Measurements from ENCODE around the gene YJEFN3.
A peak's percentile ranks its signal among the peaks of the same experiment; 100 is the strongest.

Gene YJEFN3

DNA sequence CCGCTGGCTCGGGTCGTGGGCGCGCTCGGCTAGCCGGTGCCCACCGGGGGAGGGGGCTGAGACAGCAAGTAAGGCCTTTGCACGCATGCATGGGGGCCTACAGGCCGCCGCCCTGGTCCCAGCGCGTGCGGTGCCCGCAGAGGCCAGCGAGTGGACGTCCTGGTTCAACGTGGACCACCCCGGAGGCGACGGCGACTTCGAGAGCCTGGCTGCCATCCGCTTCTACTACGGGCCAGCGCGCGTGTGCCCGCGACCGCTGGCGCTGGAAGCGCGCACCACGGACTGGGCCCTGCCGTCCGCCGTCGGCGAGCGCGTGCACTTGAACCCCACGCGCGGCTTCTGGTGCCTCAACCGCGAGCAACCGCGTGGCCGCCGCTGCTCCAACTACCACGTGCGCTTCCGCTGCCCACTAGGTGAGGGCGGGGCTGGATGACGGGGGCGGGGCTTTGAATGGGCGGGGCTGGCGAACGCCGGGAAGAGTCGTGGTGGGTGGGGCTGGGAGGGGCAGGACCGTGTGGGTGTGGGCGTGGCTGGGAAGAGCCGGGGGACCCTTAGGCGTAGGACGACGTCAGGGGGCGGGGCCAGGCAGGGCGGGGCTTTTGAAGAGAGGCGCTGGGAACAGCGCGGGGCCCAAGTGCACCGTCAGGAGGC, 11.5 kb downstream of the YJEFN3 start:
- no peak for DNase-seq

- DNase-seq: peak; percentile 7
Observed at GRCh38 chr19:19540715-19541515, 12.2 kb downstream of the YJEFN3 start.

DNA sequence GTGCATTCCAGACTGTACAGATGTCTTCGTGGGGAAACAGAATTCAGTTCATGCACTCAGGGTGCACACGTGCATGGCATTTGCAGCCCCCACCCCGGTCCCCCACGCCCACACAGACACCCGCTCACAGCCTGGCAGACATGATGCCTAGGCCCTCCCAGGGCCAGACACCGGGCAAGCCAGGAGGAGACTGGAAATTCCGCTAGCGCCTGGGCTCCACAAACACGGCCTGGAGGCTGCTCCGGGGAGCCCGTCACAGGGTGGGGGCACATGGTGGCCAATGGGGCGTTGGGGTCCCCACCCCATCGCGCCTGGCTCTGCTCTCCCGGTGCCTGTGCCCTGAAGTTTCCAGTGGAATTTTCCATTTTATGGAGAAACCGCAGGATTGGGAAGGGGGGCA, 12.9 kb downstream of the YJEFN3 start:
- DNase-seq: no peak

DNA sequence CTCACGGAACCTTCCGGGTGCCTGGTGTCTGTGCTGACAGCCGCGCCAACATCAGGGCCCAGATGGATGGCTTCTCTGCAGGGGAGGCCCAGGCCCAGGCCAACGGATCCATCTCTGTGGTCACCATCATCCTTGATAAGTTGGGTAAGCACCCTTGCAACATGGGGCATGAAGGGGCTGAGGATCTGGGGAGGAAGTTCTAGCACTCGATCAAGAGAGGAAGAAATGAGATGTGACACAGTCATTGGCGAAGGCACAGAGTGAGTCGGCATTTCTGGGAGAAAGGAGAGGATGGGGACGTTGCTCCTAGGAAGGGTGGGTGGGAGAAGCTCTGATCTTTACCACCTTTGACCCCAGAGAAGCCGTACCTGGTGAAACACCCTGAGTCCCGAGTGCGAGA, 13.8 kb downstream of the YJEFN3 start:
- no peak for DNase-seq

DNA sequence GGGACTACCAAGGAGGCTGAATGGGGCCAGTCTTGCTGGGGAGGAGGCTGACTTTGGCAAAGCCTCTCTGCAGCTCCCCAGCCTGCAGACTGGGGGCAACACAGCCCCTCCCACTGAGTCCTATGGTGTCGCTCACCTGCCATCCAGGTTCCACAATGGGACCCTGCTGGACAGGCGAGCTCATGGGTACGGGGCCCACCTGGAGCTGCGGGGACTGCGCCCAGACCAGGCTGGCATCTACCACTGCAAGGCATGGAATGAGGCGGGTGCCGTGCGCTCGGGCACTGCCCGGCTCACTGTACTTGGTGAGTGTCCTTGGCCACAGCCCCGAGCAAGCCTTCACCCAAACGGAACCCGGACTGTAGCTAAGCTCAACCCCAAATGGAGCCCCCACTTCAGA, 14.4 kb downstream of the YJEFN3 start:
- no peak for DNase-seq

GRCh38 chr19:19543640-19544039, 14.9 kb downstream of the YJEFN3 start:
- no peak for DNase-seq

DNA sequence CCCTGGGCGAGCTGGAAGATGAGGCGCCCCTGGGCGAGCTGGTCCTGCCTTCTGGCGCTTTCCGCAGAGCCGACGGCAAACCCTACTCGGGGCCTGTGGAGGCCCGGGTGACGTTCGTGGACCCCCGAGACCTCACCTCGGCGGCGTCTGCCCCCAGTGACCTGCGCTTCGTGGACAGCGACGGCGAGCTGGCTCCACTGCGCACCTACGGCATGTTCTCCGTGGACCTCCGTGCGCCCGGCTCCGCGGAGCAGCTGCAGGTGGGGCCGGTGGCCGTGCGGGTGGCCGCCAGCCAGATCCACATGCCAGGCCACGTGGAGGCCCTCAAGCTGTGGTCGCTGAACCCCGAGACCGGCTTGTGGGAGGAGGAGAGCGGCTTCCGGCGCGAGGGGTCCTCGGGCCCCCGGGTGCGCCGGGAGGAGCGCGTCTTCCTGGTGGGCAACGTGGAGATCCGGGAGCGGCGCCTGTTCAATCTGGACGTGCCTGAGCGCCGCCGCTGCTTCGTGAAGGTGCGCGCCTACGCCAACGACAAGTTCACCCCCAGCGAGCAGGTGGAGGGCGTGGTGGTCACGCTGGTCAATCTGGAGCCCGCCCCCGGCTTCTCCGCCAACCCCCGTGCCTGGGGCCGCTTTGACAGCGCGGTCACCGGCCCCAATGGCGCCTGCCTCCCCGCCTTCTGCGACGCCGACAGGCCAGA, 15.7 kb downstream of the YJEFN3 start:
- DNase-seq: no peak

- DNase-seq: no peak
Observed at GRCh38 chr19:19544954-19545591, 16.4 kb downstream of the YJEFN3 start.

DNA sequence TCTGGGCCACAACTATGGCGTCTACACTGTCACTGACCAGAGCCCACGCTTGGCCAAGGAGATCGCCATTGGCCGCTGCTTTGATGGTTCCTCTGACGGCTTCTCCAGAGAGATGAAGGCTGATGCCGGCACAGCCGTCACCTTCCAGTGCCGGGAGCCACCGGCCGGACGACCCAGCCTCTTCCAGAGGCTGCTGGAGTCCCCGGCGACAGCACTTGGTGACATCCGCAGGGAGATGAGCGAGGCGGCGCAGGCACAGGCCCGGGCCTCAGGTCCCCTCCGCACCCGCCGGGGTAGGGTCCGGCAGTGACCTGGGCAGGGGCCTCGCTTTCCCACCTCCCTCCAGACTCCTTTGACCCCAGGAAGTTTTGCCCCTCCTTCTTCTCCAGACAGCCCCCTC, 17.0 kb downstream of the YJEFN3 start:
- no peak for DNase-seq

DNA sequence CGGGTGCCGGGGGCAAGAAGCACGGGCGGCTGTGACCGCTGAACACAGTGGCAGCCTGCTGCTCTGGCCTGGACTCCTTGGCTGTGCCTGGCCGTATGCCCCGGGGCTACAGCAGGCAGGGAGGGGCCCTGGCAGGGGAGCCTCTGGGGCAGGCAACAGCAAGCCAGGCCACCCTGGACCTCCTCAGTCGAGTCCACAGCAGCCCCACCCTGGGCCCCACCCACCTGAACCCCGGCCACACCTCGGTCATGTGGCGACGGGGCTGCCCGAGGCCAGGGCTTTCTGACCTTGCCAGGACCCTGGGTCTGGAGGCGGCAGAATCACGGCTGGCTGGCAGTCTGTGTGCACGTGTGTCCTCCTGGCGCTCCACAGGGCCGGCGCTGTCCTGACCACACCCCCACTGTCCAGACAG, 18.0 kb downstream of the YJEFN3 start:
- DNase-seq: no peak

GRCh38 chr19:19547674-19548336, 19.1 kb downstream of the YJEFN3 start:
- DNase-seq: no peak

DNA sequence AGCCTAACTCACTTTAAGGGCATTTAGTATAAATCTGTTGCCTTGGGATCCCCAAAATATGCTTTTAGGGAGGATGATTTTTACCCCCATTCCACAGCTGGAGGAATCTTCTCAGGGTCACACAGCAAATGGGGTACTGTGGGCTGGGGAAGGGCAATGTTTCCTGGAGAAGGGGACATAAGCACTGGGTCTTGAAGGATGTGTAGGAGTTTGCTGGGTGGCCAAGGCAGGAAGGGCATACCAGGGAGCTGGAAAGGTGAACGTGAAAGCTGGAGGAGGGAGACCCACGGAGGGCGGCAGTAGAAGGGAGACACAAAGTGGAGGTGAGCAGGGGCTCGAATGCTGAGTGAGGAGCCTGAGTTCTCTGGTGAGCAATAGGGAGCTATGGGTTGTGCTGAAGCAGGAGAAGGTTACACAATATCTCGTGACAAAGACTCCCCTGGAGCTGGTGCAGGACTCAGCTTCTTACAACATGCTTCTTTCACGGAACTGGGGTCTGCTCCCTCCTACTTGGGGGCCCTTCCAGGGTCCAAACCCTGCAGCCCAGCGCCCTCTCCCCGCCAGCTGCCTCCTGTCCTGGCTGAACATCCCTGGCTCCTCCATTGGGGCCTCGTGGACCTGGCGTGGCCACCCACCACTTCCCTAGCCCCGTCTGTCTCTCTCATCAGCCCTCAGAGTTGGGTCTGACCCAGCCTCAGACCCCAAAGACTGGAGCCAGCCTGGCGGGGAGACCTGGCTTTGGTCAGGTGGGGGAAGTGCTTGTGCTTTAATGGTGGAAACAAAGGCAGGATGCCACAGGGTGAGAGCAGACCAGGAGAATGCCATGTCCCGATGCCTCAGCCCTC, 20.4 kb downstream of the YJEFN3 start:
- DNase-seq: no peak

DNA sequence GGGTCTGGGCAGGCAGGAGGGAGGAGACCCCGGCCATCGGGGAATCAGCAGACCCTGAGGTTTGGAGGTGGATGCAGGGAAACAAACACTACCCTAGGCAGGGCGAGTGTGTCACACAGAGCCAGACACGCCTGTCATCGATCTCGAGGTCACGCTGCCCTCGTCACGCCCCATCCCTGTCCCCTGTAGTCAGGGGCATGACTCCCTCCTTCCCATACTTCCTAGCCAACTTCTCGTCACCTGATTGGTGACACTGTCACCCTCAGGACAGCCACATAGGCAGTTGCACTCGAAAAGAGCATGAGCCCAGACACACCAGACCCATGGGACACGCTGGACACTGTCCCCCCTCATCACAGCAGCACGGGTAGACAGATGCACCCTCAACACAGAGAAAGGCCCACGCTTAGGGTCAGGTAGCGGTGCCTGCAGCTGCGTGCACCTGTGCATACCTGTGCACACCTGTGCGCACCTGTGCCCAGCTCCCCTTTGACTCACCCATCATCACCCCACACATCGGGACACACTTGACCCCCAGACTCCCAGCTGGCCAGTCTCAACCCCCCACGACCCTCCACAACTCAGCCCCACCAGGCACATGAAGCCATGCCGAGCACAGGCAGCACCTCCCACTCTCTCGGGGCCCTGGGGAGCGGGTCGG, 21.2 kb downstream of the YJEFN3 start:
- no peak for DNase-seq

DNA sequence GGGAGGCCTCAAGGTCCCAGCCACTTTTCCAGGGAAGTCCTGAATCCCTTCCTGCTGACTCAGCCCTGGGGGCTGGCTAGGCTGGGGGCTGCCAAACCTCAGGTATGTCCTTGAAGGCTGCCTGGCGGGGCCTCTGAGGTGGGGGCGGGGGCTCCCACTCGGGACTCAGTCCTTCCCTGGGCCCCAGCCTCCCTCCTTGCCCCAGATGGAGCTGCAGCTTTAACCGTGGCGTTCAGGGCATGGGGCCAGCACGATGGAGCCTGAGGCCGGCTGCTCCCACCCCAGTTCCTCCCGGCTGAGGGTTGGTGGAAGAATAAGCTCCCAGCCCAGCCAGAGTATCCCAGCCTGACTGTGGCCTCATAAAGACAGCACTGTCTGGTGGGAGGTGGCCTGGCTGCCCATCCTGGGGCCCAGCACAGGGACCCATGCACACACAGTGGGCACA, 21.8 kb downstream of the YJEFN3 start:
- DNase-seq: no peak

- no peak for DNase-seq
Observed at GRCh38 chr19:19550972-19551852, 22.5 kb downstream of the YJEFN3 start.

GRCh38 chr19:19551853-19552192, 23.1 kb downstream of the YJEFN3 start:
- DNase-seq: no peak

DNA sequence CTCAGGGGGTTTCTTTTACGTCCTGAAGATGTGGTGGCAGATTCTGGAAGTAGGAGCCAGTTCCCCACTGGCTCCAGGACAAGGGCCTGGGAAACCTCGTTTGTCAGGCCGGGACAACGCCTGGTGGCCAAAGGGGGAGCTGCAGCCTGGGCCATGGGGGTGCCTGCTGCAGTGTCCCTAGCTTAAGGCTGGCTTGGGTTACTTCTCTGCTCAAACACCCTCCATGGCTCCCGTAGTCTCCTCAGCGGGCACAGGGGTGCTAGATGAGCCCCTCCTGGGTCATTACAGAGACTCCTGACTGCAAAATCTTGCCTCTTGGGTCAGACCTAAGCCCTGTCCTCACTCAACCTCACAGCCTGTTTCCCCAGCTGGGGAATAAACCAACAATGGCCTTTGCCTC, 24.1 kb downstream of the YJEFN3 start:
- DNase-seq: no peak

GRCh38 chr19:19553670-19554069, 25.0 kb downstream of the YJEFN3 start:
- DNase-seq: no peak

DNA sequence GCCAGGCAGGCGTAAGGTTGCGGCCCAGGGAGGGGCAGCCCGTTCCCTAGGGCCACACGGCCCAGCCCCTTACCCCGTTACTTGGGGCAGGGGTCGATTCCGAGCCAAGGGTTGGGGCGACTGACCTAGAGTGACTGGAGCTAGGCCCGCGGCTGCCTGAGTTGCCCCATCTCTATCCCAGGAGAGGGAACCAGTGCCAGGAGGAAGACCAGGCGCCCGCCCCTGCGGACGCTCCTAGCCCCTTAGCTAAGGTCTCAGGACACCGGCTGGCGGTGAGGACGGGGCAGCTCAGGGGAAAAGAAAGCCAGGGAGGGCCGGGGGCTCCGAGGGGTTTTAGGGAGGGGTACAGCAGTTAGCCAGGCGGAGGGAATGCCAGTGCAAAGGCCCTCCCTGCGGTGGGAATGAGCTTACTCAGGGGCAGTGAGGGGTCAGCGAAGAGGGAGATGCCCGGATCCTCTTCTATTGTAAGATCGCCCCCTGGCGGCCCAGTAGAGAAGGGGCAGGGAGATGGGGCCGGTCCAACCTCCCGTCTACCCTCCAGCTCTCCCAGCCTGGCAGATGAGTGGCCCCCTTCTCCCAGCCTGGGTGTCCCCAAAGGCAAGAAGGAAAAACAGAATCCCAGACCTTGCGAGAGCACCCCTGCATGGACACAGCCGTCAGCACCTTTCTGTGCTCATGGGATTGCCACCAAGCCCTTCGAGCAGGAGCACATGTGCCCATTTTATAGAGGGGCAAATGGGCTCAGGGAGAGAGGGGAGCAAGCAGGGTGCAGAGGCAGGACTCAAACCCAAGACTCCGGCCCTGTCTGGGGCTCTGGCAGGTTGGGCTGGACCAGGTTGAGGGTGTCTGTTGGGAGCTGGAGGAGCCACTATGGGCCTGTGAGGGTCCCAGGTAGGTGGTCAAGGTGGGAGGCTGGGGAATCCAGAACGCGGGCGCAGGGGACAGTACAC, 25.6 kb downstream of the YJEFN3 start:
- no peak for DNase-seq
